Stimulated activated CD4-positive, alpha-beta T cell treated with anti-CD3 and anti-CD28 coated beads, Interleukin-2, amount 100 ng/mL, for 4 hours (primary cell): ENCODE measurements around the gene BANF1.
"Not testable (repeated sequence)": the region's sequence is repeated elsewhere in the genome, so short reads cannot be mapped to it uniquely, and the experiment has no call there.

ENCODE experiments used
- DNase-seq: peaks from one replicate; pipeline ENCODE4 v3.0.0-alpha.2; 2020; ENCODE audit warnings: low read depth

Gene BANF1

DNA sequence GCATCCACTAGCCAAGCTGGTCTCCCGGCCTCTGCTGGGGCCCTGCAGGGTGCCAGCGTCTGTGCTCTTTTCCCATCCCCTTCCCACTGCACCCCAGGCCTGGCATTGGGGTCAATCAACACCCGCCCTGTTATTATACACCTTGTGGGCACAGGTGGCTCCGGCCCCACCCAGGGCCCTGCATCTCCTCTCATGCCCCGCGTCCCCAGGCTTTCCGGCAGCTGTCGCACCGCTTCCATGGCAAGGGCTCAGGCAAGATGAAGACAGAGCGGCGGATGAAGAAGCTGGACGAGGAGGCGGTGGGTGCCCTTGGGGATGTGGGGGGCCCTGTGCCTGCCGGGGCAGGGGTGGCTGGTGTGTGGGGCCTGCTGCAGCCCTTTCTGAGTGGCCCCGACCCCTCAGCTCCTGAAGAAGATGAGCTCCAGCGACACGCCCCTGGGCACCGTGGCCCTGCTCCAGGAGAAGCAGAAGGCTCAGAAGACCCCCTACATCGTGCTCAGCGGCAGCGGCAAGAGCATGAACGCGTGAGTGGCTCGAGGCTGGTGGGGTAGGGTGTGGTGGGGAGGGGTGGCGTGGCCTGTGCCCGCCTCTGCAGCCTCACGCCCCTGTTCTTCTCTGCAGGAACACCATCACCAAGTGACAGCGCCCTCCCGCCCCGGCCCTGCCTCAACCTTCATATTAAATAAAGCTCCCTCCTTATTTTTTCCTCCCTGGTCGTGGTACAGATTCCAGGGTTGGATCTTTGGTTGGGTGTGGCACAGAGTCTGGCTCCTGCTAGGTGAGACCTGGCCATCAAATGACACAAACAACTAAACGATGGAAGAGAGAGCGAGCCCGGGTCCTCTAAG, 23.7 kb upstream of the BANF1 start:
- DNase-seq: no peak

DNA sequence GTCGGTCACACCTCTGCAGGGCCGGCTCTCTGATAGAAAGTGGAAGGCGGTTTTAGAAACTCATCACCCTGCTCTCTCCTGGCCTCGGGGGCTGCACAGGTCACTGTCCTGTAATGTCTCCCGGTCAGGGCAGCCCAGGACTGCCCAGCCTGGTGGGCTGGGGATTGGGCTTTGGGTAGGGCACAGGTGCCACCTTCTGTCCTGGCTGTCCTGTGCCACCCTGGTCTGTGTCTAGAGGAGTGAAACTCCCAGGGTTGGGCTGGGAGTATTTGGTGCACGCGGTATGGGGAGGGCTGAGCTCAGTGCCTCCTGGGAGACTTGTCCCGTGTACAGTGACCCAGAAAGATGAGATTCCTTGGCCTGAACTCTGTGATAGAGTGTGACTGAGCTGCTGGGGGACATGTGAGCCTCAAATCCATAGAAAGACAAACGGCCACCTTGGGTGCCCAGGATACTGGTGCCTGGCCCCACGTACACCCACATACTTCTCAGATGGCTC, 23.0 kb upstream of the BANF1 start:
- DNase-seq: no peak

DNA sequence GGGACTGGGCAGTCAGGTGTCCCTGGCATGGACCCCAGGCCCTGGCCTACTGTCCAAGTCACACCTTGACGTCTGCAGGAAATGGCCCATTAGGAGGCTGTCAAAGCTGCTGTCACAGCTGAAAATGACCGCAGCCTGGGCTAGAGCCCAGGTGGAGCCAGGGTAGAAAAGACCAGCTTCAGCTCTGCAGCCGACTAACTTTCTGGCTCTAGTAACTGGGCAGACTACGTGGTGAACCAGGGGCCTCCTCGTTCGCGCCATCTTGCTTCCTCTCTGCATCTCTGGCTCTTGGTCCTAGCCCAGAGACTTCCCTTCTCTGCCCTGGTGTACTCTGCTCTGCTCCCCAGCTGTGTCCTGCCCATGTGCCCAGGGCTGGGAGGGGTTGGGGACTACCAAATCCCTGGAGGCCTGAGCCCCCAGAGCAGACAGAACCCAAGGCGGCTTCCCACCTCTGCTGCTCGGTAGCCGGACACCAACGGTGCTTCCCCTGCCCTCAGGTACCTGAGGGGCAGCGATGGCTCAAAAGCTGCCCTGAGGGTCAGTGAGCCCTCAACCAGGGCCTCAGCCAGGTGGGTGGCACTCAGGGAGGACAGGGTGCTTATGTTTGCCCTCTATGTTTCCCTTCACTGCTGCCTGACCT, 21.1 kb upstream of the BANF1 start:
- DNase-seq: no peak

DNA sequence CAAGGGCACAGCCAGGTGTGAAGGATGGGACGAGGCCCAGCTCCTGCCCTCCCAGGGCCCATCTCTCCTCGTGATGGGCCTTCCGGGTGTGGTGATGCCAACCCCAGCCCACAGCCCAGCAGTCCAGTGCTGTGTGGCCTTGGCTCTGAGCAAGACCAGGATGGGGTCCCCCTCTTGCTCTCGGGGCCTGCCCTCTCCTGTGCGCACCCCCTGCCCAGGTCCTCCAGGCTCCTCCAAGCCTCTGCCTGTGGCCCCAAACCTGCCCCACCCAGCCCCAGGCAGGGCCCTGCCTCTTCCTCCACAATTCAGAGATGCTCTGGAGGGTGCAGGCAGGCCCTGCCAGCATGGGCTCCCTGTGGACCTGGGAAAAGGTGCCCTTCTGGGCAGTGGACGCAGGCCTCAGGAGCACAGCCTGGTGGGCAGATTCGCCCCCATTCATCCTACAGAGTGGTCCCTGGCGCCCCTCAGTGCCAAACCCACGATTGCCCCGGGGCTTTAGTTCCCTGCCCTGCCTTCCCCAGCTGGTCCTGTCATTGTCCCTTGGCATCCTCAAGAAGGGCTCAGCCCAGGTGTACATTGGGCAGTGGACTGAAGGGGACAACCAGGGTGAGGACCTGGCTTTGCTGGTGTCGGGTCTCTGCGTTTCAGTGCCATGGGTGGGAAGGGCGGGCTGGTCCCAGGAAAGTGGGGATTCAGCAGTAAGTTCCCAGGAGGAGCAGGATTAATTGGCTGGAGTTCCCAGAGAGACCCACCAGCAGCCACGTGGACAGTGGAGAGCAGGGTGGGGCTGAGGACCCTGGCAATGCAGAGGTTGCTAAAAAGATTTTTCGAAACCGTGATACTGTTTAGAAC, 20.1 kb upstream of the BANF1 start:
- no peak for DNase-seq

- DNase-seq: no peak
Observed at GRCh38 chr11:65982824-65983588, 19.3 kb upstream of the BANF1 start.

DNA sequence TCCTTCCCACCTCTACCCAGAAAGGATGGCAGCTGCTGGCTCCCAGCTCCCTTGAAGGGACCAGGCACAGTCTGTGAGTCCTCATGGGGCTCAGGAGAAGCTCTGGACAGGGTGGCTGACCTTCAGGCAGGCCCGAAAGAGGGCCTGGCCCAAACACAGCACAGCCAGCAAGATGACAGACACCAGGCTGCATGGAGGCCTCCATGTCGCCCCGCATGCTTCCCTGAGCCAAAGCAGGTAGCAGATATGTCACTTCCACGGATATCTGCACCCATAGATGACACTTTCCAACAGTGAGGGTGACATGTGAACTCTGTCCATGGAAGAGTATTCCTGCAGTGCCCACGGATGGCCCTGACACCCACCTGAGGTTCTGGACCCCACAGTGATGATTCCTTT, 18.7 kb upstream of the BANF1 start:
- no peak for DNase-seq

- DNase-seq: no peak
Observed at GRCh38 chr11:65987336-65987735, 15.0 kb upstream of the BANF1 start.

DNA sequence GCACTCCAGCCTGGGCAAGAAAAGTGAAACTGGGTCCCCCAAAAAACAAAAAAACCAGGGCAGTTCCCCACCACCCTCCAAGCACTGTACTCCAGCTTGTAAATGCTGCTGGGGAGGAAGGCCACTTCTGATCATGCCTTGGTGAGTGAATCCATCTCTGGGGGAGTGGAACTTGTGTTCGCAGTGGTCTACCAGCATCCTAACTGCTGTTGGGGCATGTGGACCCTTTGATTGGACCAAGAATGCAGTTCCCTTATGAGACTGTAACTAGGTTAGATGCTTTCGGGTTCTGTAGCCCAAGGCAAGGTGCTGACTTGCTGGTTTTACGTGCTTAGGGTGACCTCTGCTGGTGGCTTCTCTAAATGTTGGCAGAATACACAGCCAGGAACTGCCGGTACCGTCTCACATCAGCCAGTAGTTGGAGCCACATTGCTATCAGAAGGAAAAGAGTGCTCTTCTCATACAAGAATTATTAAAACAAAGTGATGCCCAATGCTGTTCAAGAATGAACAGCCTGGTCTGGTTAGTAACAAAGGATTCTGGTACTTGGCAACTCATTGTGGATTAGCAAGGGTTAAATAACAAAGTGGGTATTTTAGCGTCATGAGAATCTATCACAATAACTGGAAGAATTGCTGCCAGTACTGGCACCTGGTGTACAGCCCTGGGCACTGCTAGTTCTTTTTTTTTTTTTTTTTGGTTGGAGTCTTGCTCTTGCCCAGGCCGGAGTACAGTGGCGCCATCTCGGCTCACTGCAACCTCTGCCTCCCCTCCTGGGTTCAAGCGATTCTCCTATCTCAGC, 13.3 kb upstream of the BANF1 start:
- DNase-seq: peak; percentile 87

- DNase-seq: no peak
Observed at GRCh38 chr11:65992056-65992455, 10.2 kb upstream of the BANF1 start.

GRCh38 chr11:65997286-65997685, 5.0 kb upstream of the BANF1 start:
- DNase-seq: no peak

DNA sequence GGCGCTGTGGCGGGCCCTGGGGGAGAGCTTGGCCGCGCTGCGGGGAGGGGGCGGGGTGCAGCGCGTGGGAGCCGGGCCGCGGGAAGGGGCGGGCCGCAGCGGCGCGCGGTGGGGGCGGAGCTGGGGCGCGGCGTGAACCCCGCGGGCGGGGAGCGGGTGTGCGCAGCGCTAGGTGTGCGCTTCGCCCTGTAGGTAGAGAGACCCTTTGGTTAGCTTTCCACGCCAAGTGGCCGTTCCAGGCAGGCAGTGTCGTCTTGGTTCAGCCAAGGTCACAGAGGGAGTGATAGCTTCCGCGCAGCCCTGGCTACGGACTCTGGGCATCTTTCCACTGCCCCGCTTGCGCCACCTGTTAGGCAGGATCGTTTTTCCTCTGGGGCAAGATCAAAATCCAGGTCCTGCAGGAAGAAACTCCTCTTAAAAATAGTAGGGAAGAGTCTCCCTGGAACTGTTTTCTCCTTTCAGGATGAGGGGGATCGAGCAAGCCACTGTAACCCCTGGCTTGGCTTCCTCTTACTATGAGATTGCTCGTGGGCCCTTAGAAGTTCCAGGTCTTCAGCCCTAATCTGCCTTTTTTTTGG, 434 bp downstream of the BANF1 start:
- DNase-seq: peak; percentile 61

GRCh38 chr11:66003291-66003690, 988 bp downstream of the BANF1 start:
- no peak for DNase-seq

- DNase-seq: no peak
Observed at GRCh38 chr11:66004186-66004585, 1.9 kb downstream of the BANF1 start.

DNA sequence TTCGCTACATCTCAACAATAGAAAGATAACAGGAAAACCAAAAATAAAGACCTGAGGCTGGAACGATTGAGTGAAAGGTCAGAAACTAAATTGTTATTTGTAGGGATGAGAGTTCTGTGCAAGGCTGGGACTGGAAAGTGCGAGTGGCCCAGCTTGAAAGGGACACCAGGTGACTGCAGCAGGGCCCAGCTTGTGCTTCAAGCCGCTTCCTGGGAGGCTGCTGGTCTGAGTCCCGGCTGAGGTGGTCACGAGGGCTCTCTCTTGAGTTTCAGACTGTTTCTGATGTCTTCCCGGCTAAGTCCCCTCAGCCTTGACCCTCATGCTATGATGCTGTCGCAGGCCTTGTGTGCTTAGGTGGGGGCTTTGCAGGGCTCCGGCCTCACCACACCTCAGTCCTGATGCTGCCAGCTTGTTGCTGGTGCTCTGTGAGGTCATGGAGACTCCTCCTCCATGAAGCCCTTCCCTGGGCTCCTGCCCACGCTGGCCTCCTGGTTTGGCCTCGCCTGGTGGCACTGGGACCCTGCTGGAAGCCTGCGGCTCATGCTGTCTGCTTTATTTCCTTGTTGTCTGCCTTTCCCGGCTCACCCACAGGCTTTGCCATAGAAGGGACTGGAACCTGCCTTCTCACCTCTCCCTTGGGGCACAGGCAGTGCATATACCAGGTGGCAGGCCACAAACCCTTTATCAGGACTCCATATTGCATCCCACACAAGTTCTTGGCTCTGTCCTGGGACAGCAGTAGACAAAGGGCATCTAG, 4.0 kb downstream of the BANF1 start:
- DNase-seq: no peak

DNA sequence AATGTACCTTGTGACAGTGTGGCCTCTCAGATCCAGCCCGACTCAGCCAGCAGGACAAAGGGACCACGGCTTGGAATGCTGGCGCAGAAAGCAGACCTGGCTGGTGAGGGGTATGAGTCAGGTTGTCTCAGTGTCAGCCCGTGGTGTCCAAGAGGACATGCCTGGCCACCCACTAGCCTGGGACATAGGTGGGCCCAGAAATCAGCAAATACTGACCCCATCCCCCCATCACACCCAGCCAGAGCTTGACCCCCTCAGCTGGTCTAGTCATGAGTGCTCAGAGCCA, 4.5 kb downstream of the BANF1 start:
- DNase-seq: no peak

GRCh38 chr11:66007201-66007634, 4.9 kb downstream of the BANF1 start:
- DNase-seq: no peak

- no peak for DNase-seq
Observed at GRCh38 chr11:66008095-66008467, 5.8 kb downstream of the BANF1 start.

DNA sequence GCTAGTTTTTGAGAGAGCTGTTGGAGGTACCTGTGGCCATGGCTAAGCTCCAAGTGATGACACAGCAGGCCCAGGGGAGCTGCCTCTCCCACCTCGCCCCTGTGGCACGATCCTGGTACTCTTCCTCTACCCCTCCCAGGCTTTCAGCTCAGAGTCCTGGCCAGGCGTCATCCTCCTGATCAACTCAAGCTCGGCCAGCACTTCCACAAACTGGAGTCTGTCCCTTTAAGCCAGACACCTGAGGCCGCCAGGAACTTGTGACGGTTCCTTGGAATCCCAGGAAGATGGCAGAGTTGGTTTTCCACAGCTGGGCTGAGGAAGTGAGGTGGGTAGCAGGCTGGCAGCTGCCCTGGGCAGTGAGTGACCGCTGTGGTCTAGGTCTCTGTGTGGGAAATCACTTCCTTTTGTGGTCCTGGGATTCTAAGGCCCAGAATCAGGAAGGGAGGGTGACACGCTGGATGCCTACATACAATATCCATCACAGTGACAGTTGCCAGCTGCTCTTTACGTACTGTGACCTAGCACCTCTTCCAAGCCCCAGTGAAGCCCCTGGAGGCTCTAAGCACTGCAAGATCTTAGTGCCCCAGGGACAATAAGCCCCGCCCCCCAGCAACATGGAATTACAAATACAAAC, 6.3 kb downstream of the BANF1 start:
- DNase-seq: no peak

- not testable (repeated sequence) for DNase-seq
Observed at GRCh38 chr11:66010036-66010435, 7.7 kb downstream of the BANF1 start.
